SK-N-SH (cell line): ENCODE data around the gene WDR93. TPM values are rescaled to one million over a fixed set of nuclear protein-coding genes. Genes with fewer than 3 reads are reported as not detected.

Experiments used
- CTCF ChIA-PET: fragments of 300-600, 350-600 bp; formaldehyde crosslinking; extraction: SDS; loops from one replicate; lab custom pipeline; 2021; lab: Yijun Ruan, JAX
- POLR2A ChIA-PET: fragments of 350-600 bp; sonication (Branson Sonifier 250); formaldehyde crosslinking; extraction: SDS; loops from one replicate; lab custom pipeline; 2020; ENCODE audit warnings: antibody characterized with exemption, inconsistent platforms; lab: Yijun Ruan, JAX
- DNase-seq: peaks from one replicate; pipeline ENCODE4 v3.0.0; 2012
- H2AFZ ChIP-seq: fragments of 200-600 bp; sonication (generic); 2 replicates; pipeline ENCODE4 v1.8.1; 2016; ENCODE audit warnings: antibody characterized with exemption, mild to moderate bottlenecking, low read depth
- H3F3A ChIP-seq: fragments of 200-600 bp; sonication (generic); replicated peaks from 2 replicates; pipeline ENCODE3; 2016; ENCODE audit warnings: antibody characterized with exemption, mild to moderate bottlenecking; ENCODE audit not compliant: insufficient read depth
- H3K27ac ChIP-seq, 2 experiments: fragments of 200-500 bp in 1 of 2; fragments of 200-600 bp in 1 of 2; sonication (Bioruptor generic) in 1 of 2; sonication (generic), shearing (Covaris generic) in 1 of 2; 2 replicates each; pipeline versions ENCODE4 v1.5.1 to v1.6.1; 2014 to 2016; ENCODE audit warnings: low read depth in 2 of 2, inconsistent platforms in 1 of 2, low read length in 1 of 2, mild to moderate bottlenecking in 1 of 2, mixed read lengths in 1 of 2
- H3K27me3 ChIP-seq: fragments of 200-600 bp; sonication (generic), shearing (Covaris generic); 2 replicates; pipeline ENCODE4 v1.6.1; 2016; ENCODE audit warnings: mixed run types; ENCODE audit not compliant: insufficient read depth
- H3K36me3 ChIP-seq, 2 experiments: fragments of 200-500 bp in 1 of 2; fragments of 200-600 bp in 1 of 2; sonication (Bioruptor generic) in 1 of 2; sonication (generic) in 1 of 2; replicated peaks in 1 of 2; 2 replicates each; pipeline versions ENCODE3 to v1.5.1; 2014 to 2016; ENCODE audit warnings: low read length in 1 of 2, mild to moderate bottlenecking in 1 of 2; ENCODE audit not compliant: insufficient read depth in 2 of 2, control insufficient read depth in 1 of 2
- H3K4me1 ChIP-seq, 2 experiments: fragments of 200-500 bp in 1 of 2; fragments of 200-600 bp in 1 of 2; sonication (Bioruptor generic) in 1 of 2; sonication (generic), shearing (Covaris generic) in 1 of 2; 2 replicates each; pipeline versions ENCODE4 v1.5.1 to v1.6.1; 2014 to 2016; ENCODE audit warnings: low read depth in 1 of 2, low read length in 1 of 2, mixed run types in 1 of 2; ENCODE audit not compliant: insufficient read depth in 2 of 2, control insufficient read depth in 1 of 2
- H3K4me2 ChIP-seq: fragments of 200-600 bp; sonication (generic), shearing (Covaris generic); 2 replicates; pipeline ENCODE4 v1.6.1; 2017; ENCODE audit warnings: mixed run types
- H3K4me3 ChIP-seq, 2 experiments: fragments of 200-500 bp in 1 of 2; fragments of 200-600 bp in 1 of 2; sonication (Bioruptor generic) in 1 of 2; sonication (generic), shearing (Covaris generic) in 1 of 2; 2 replicates each; pipeline versions ENCODE4 v1.5.1 to v1.8.1; 2014 to 2016; ENCODE audit warnings: low read depth in 2 of 2, inconsistent platforms in 1 of 2, low read length in 1 of 2, mild to moderate bottlenecking in 1 of 2, mixed read lengths in 1 of 2, moderate library complexity in 1 of 2
- H3K79me2 ChIP-seq: fragments of 200-600 bp; sonication (generic); 2 replicates; pipeline ENCODE4 v1.8.1; 2017; ENCODE audit warnings: mild to moderate bottlenecking; ENCODE audit not compliant: insufficient read depth
- H3K9ac ChIP-seq: fragments of 200-600 bp; sonication (generic); 2 replicates; pipeline ENCODE4 v1.6.1; 2017; ENCODE audit warnings: mixed run types
- H3K9me2 ChIP-seq: fragments of 200-600 bp; sonication (generic); 2 replicates; pipeline ENCODE4 v1.6.1; 2017; ENCODE audit warnings: mixed run types
- H3K9me3 ChIP-seq: fragments of 200-600 bp; sonication (generic); 2 replicates; pipeline ENCODE4 v1.6.1; 2017; ENCODE audit warnings: mixed run types, mild to moderate bottlenecking, moderate library complexity
- H4K20me1 ChIP-seq: fragments of 200-600 bp; sonication (generic); 2 replicates; pipeline ENCODE4 v1.6.1; 2017; ENCODE audit warnings: mild to moderate bottlenecking, mixed run types; ENCODE audit not compliant: insufficient read depth
- EP300 ChIP-seq, 2 experiments: IDR thresholded peaks; 2 replicates each; pipeline versions ENCODE4 v1.4.0 to v1.6.1; 2012; ENCODE audit warnings: borderline replicate concordance in 1 of 2, low read depth in 1 of 2, low read length in 1 of 2
- GABPA ChIP-seq: IDR thresholded peaks from 2 replicates; pipeline ENCODE4 v1.4.0; 2012; ENCODE audit warnings: low read depth, mild to moderate bottlenecking
- GATA2 ChIP-seq: sonication (generic); formaldehyde crosslinking; IDR thresholded peaks from 2 replicates; pipeline ENCODE4 v1.5.0; 2020; ENCODE audit warnings: mild to moderate bottlenecking, missing genetic modification reagents
- IRF3 ChIP-seq: fragments of 150-350 bp; IDR thresholded peaks from 2 replicates; pipeline ENCODE4 v1.6.1; 2016; ENCODE audit warnings: mild to moderate bottlenecking, low read depth, low read length
- JUND ChIP-seq: IDR thresholded peaks from 2 replicates; pipeline ENCODE4 v1.4.0; 2012
- MAX ChIP-seq: IDR thresholded peaks from 2 replicates; pipeline ENCODE4 v1.4.0; 2012; ENCODE audit warnings: low read depth
- MEF2A ChIP-seq: IDR thresholded peaks from 2 replicates; pipeline ENCODE4 v1.4.0; 2012; ENCODE audit warnings: low read depth, borderline replicate concordance
- PBX3 ChIP-seq: IDR thresholded peaks from 2 replicates; pipeline ENCODE4; 2012
- SMC3 ChIP-seq: IDR thresholded peaks from 2 replicates; pipeline ENCODE4 v1.6.1; 2012; ENCODE audit warnings: low read depth, low read length, improper control_type of control experiment
- TCF12 ChIP-seq: IDR thresholded peaks from 2 replicates; pipeline ENCODE4 v1.4.0; 2012
- USF1 ChIP-seq: IDR thresholded peaks from 2 replicates; pipeline ENCODE4 v1.4.0; 2012; ENCODE audit warnings: low read depth, borderline replicate concordance
- USF2 ChIP-seq: fragments of 150-350 bp; IDR thresholded peaks from 2 replicates; pipeline ENCODE4 v1.6.1; 2017; ENCODE audit warnings: antibody characterized with exemption, low read length, low read depth, borderline replicate concordance
- YY1 ChIP-seq: IDR thresholded peaks from 2 replicates; pipeline ENCODE4 v1.4.0; 2012; ENCODE audit warnings: low read depth, mild to moderate bottlenecking
- WGBS: methylation state at CpG from one replicate; pipeline ENCODE4 v1.1.6; 2017; ENCODE audit warnings: low lambda C conversion rate; 5-methylcytosine and 5-hydroxymethylcytosine counted together
- polyA plus RNA-seq, 3 experiments: library from polyadenylated mRNA; depleted of rRNA; stranded (reverse); fragments of >200 nt; gene quantifications; 2 replicates each; pipeline ENCODE4 v1.2.3, GENCODE V29; 2012

Gene WDR93
- polyA plus RNA-seq, 1 of the 3 experiments (the other 2 are of a cell fraction) = 0.35 TPM

GRCh38 chr15:89731275-89731674 is 40.7 kb downstream of the WDR93 start (continued):
- TF ChIP-seq EP300 (IDR thresholded peaks at IDR 0.05; ENCODE audit: borderline replicate concordance in 1 of 2, low read depth in 1 of 2, low read length in 1 of 2) = no peak

GRCh38 chr15:89732451-89733172 is 42.0 kb downstream of the WDR93 start:
- no peaks in the 10 kb centered on the region for H3K36me3 ChIP-seq
- no peak for TF ChIP-seq GATA2
- TF ChIP-seq YY1 = no peak
- no peak for TF ChIP-seq IRF3
- TF ChIP-seq MEF2A = no peak
- no peak for TF ChIP-seq USF1
- no peak for TF ChIP-seq TCF12
- no peak for TF ChIP-seq USF2
- no peak for TF ChIP-seq EP300 (IDR thresholded peaks at IDR 0.05; ENCODE audit: borderline replicate concordance in 1 of 2, low read depth in 1 of 2, low read length in 1 of 2)
- no peak for TF ChIP-seq MAX
- TF ChIP-seq SMC3 = no peak
- H3K9ac ChIP-seq = no peak overlapping the region
- CTCF ChIA-PET = interaction anchor here (0.8 to 1.6 kb wide), 3 partner anchors 8 to 143 kb away, joined by 3 to 11 read pairs (median 5); no protein-coding TSS in a partner anchor
- H2AFZ ChIP-seq = no peak overlapping the region
- WGBS = 64% methylated on average over 8 of the region's 8 CpGs
- H4K20me1 ChIP-seq = no peaks in the 10 kb centered on the region
- no peaks in the 10 kb centered on the region for H3K9me2 ChIP-seq
- no peaks in the 10 kb centered on the region for H3F3A ChIP-seq
- no peaks in the 10 kb centered on the region for H3K9me3 ChIP-seq
- no peak overlapping the region for H3K4me2 ChIP-seq
- H3K27me3 ChIP-seq = peaks cover 17% of the 10 kb centered on the region
- no peak for DNase-seq
- H3K4me1 ChIP-seq = no peaks in the 10 kb centered on the region
- POLR2A ChIA-PET = interaction anchor here (0.6 kb wide), 1 partner anchor 111 kb away, joined by 3 read pairs; no protein-coding TSS in a partner anchor
- H3K4me3 ChIP-seq = no peak overlapping the region
- H3K27ac ChIP-seq = no peak overlapping the region
- no peaks in the 10 kb centered on the region for H3K79me2 ChIP-seq

GRCh38 chr15:89735773-89736172 is 45.2 kb downstream of the WDR93 start:
- Histone ChIP-seq H3K9me2 (no peaks in the 10 kb centered on the region), H3K4me2 (no peak overlapping the region), H3K4me1 (no peaks in the 10 kb centered on the region), H3K27ac (no peak overlapping the region), H2AFZ (no peak overlapping the region), H3K9ac (no peak overlapping the region), H3K9me3 (no peaks in the 10 kb centered on the region), H4K20me1 (no peaks in the 10 kb centered on the region), H3K36me3 (no peaks in the 10 kb centered on the region), H3K4me3 (no peak overlapping the region), H3F3A (no peaks in the 10 kb centered on the region), H3K79me2 (no peaks in the 10 kb centered on the region), H3K27me3 (peaks cover 17% of the 10 kb centered on the region)
- POLR2A ChIA-PET = no interaction called here
- DNase-seq = no peak
- CTCF ChIA-PET = interaction anchor here (2.5 kb wide), 1 partner anchor 139 kb away, joined by 9 read pairs; no protein-coding TSS in a partner anchor
- WGBS = 56% methylated on average over 4 of the region's 4 CpGs
- TF ChIP-seq JUND (no peak), PBX3 (no peak), GABPA (no peak)
